ENCODE results near the gene DNMBP. TPM values are rescaled to one million over a fixed set of nuclear protein-coding genes. Genes with fewer than 3 reads are reported as not detected.

Gene DNMBP
- total and polyA plus RNA-seq, 2 experiments from 2014 or later: 13.4 to 31.2 TPM

DNA sequence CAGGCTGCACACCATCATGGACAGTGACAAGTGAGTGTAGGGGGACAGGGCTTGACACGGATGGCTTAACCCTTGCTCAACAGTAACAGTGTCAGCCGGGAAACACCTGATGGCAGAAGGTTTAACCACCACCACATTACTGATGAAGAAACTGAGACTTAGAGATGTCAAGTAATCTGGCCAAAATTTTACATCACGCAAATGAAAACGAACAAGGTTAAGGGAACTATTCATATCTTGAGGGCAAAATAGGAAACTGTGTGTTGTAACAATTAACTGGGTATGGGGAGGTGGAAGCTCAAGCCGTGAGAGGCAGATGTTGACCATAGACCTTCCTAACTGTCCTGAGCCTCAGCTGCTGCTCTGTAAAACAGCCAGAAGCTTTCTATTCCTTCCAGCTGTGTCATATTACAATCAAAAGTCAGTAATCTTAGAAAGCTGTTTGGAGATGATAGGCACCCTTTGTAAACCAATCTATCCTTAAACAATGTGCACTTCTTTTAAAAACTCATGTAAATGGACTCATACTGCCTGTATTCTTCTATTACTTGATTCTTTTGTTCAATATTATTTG is 158.9 kb downstream of the DNMBP start:
- no peaks in the 10 kb centered on the region for H3K9me2 ChIP-seq (ENCODE audit: insufficient read depth)
- no peaks in the 10 kb centered on the region for H4K20me1 ChIP-seq (replicated peaks; ENCODE audit: insufficient read depth)
- H3K27ac Mint-ChIP-seq: peak overlapping the region; percentile 79
- H3K4me2 ChIP-seq: peak overlapping the region; percentile 66
- H3K36me3 ChIP-seq (ENCODE audit: insufficient read depth): no peaks in the 10 kb centered on the region
- peak overlapping the region; percentile 12; the same call in 1 of the 2 replicates for H2AFZ ChIP-seq
- no peaks in the 10 kb centered on the region for H3K36me3 Mint-ChIP-seq (ENCODE audit: low read depth)
- H3K27me3 Mint-ChIP-seq (ENCODE audit: insufficient read depth, low read depth, poor library complexity): peaks cover 8% of the 10 kb centered on the region
- no peaks in the 10 kb centered on the region for H3K79me2 ChIP-seq (replicated peaks; ENCODE audit: insufficient read depth)
- no peak for TF ChIP-seq ZNF114 (CRISPR knock-in tag; IDR thresholded peaks at IDR 0.05)
- TF ChIP-seq, protein P1, sequence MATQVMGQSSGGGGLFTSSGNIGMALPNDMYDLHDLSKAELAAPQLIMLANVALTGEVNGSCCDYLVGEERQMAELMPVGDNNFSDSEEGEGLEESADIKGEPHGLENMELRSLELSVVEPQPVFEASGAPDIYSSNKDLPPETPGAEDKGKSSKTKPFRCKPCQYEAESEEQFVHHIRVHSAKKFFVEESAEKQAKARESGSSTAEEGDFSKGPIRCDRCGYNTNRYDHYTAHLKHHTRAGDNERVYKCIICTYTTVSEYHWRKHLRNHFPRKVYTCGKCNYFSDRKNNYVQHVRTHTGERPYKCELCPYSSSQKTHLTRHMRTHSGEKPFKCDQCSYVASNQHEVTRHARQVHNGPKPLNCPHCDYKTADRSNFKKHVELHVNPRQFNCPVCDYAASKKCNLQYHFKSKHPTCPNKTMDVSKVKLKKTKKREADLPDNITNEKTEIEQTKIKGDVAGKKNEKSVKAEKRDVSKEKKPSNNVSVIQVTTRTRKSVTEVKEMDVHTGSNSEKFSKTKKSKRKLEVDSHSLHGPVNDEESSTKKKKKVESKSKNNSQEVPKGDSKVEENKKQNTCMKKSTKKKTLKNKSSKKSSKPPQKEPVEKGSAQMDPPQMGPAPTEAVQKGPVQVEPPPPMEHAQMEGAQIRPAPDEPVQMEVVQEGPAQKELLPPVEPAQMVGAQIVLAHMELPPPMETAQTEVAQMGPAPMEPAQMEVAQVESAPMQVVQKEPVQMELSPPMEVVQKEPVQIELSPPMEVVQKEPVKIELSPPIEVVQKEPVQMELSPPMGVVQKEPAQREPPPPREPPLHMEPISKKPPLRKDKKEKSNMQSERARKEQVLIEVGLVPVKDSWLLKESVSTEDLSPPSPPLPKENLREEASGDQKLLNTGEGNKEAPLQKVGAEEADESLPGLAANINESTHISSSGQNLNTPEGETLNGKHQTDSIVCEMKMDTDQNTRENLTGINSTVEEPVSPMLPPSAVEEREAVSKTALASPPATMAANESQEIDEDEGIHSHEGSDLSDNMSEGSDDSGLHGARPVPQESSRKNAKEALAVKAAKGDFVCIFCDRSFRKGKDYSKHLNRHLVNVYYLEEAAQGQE (IDR thresholded peaks at IDR 0.05; ENCODE audit: unreplicated experiment): no peak
- no peak for TF ChIP-seq JUNB (IDR thresholded peaks at IDR 0.05; ENCODE audit: unreplicated experiment)
- no peak for TF ChIP-seq EZH2 (IDR thresholded peaks at IDR 0.05; ENCODE audit: low read depth, unreplicated experiment)
- no peak for TF ChIP-seq CREB1 (CRISPR knock-in tag; IDR thresholded peaks at IDR 0.05; ENCODE audit: low read depth)
- TF ChIP-seq, protein P2, sequence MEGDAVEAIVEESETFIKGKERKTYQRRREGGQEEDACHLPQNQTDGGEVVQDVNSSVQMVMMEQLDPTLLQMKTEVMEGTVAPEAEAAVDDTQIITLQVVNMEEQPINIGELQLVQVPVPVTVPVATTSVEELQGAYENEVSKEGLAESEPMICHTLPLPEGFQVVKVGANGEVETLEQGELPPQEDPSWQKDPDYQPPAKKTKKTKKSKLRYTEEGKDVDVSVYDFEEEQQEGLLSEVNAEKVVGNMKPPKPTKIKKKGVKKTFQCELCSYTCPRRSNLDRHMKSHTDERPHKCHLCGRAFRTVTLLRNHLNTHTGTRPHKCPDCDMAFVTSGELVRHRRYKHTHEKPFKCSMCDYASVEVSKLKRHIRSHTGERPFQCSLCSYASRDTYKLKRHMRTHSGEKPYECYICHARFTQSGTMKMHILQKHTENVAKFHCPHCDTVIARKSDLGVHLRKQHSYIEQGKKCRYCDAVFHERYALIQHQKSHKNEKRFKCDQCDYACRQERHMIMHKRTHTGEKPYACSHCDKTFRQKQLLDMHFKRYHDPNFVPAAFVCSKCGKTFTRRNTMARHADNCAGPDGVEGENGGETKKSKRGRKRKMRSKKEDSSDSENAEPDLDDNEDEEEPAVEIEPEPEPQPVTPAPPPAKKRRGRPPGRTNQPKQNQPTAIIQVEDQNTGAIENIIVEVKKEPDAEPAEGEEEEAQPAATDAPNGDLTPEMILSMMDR (conservative IDR thresholded peaks at IDR 0.05; ENCODE audit: low read depth in 2 of 2): no peak
- TF ChIP-seq NANOG (IDR thresholded peaks at IDR 0.05; ENCODE audit: borderline replicate concordance): no peak
- no peak for TF ChIP-seq STAT1 (IDR thresholded peaks at IDR 0.05; ENCODE audit: unreplicated experiment)
- TF ChIP-seq POLR2AphosphoS5 (IDR thresholded peaks at IDR 0.05; ENCODE audit: low read depth): no peak
- TF ChIP-seq, protein P3, sequence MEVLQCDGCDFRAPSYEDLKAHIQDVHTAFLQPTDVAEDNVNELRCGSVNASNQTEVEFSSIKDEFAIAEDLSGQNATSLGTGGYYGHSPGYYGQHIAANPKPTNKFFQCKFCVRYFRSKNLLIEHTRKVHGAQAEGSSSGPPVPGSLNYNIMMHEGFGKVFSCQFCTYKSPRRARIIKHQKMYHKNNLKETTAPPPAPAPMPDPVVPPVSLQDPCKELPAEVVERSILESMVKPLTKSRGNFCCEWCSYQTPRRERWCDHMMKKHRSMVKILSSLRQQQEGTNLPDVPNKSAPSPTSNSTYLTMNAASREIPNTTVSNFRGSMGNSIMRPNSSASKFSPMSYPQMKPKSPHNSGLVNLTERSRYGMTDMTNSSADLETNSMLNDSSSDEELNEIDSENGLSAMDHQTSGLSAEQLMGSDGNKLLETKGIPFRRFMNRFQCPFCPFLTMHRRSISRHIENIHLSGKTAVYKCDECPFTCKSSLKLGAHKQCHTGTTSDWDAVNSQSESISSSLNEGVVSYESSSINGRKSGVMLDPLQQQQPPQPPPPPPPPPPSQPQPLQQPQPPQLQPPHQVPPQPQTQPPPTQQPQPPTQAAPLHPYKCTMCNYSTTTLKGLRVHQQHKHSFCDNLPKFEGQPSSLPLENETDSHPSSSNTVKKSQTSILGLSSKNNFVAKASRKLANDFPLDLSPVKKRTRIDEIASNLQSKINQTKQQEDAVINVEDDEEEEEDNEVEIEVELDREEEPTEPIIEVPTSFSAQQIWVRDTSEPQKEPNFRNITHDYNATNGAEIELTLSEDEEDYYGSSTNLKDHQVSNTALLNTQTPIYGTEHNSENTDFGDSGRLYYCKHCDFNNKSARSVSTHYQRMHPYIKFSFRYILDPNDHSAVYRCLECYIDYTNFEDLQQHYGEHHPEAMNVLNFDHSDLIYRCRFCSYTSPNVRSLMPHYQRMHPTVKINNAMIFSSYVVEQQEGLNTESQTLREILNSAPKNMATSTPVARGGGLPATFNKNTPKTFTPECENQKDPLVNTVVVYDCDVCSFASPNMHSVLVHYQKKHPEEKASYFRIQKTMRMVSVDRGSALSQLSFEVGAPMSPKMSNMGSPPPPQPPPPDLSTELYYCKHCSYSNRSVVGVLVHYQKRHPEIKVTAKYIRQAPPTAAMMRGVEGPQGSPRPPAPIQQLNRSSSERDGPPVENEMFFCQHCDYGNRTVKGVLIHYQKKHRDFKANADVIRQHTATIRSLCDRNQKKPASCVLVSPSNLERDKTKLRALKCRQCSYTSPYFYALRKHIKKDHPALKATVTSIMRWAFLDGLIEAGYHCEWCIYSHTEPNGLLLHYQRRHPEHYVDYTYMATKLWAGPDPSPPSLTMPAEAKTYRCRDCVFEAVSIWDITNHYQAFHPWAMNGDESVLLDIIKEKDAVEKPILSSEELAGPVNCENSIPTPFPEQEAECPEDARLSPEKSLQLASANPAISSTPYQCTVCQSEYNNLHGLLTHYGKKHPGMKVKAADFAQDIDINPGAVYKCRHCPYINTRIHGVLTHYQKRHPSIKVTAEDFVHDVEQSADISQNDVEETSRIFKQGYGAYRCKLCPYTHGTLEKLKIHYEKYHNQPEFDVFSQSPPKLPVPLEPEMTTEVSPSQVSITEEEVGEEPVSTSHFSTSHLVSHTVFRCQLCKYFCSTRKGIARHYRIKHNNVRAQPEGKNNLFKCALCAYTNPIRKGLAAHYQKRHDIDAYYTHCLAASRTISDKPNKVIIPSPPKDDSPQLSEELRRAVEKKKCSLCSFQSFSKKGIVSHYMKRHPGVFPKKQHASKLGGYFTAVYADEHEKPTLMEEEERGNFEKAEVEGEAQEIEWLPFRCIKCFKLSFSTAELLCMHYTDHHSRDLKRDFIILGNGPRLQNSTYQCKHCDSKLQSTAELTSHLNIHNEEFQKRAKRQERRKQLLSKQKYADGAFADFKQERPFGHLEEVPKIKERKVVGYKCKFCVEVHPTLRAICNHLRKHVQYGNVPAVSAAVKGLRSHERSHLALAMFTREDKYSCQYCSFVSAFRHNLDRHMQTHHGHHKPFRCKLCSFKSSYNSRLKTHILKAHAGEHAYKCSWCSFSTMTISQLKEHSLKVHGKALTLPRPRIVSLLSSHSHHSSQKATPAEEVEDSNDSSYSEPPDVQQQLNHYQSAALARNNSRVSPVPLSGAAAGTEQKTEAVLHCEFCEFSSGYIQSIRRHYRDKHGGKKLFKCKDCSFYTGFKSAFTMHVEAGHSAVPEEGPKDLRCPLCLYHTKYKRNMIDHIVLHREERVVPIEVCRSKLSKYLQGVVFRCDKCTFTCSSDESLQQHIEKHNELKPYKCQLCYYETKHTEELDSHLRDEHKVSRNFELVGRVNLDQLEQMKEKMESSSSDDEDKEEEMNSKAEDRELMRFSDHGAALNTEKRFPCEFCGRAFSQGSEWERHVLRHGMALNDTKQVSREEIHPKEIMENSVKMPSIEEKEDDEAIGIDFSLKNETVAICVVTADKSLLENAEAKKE (CRISPR knock-in tag; IDR thresholded peaks at IDR 0.05): no peak
- TF ChIP-seq ZNF331 (CRISPR knock-in tag; IDR thresholded peaks at IDR 0.05; ENCODE audit: low read depth): no peak
- TF ChIP-seq, protein P4, sequence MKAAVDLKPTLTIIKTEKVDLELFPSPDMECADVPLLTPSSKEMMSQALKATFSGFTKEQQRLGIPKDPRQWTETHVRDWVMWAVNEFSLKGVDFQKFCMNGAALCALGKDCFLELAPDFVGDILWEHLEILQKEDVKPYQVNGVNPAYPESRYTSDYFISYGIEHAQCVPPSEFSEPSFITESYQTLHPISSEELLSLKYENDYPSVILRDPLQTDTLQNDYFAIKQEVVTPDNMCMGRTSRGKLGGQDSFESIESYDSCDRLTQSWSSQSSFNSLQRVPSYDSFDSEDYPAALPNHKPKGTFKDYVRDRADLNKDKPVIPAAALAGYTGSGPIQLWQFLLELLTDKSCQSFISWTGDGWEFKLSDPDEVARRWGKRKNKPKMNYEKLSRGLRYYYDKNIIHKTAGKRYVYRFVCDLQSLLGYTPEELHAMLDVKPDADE (IDR thresholded peaks at IDR 0.05): no peak
- no peak for TF ChIP-seq EZH2phosphoT487 (IDR thresholded peaks at IDR 0.05; ENCODE audit: unreplicated experiment)
- ATAC-seq (no peak), DNase-seq (ENCODE audit: low spot score) (no peak)
- peaks cover 4% of the 10 kb centered on the region; the same call in 1 of the 2 replicates for H3F3A ChIP-seq (replicated peaks; ENCODE audit: low read depth)
- peak overlapping the region; percentile 42; the same call in 1 of the 3 replicates for H3K4me3 Mint-ChIP-seq
- H3K27me3 ChIP-seq (ENCODE audit: insufficient read depth): no peaks in the 10 kb centered on the region
- peaks cover 61% of the 10 kb centered on the region for H3K4me1 Mint-ChIP-seq
- H3K9me3 Mint-ChIP-seq: no peaks in the 10 kb centered on the region
- H3K4me1 ChIP-seq (ENCODE audit: insufficient read depth): peaks cover 50% of the 10 kb centered on the region
- H3K4me3 ChIP-seq: no peak overlapping the region
- peak overlapping the region; percentile 74 for H3K27ac ChIP-seq (ENCODE audit: low read depth)

Measured in GM23338 (cell line).